AG08395 (cell line): ENCODE data around the gene ATXN1.
"Not testable (repeated sequence)": the region's sequence is repeated elsewhere in the genome, so short reads cannot be mapped to it uniquely, and the experiment has no call there.

Experiments
- DNase-seq: peaks from one replicate; pipeline ENCODE4 v3.0.0; 2012; ENCODE audit warnings: mixed read lengths, low spot score

Gene ATXN1

GRCh38 chr6:16386057-16386456 is 375.2 kb downstream of the ATXN1 start:
- DNase-seq = no peak

- DNase-seq = no peak
Measured at GRCh38 chr6:16383607-16384206, 377.6 kb downstream of the ATXN1 start.

GRCh38 chr6:16381968-16382367 is 379.3 kb downstream of the ATXN1 start:
- not testable (repeated sequence) for DNase-seq

GRCh38 chr6:16380220-16380809 is 380.9 kb downstream of the ATXN1 start:
- no peak for DNase-seq

GRCh38 chr6:16378360-16378759 is 382.9 kb downstream of the ATXN1 start:
- DNase-seq = not testable (repeated sequence)

GRCh38 chr6:16377470-16377869 is 383.8 kb downstream of the ATXN1 start:
- DNase-seq = no peak

GRCh38 chr6:16375843-16376242 is 385.4 kb downstream of the ATXN1 start:
- DNase-seq = no peak

- no peak for DNase-seq
Measured at GRCh38 chr6:16375206-16375605, 386.1 kb downstream of the ATXN1 start.

- no peak for DNase-seq
Measured at GRCh38 chr6:16374461-16375200, 386.6 kb downstream of the ATXN1 start.

- no peak for DNase-seq
Measured at GRCh38 chr6:16374016-16374415, 387.2 kb downstream of the ATXN1 start.

- DNase-seq = no peak
Measured at GRCh38 chr6:16372029-16372776, 389.1 kb downstream of the ATXN1 start.

- DNase-seq = no peak
Measured at GRCh38 chr6:16371401-16371800, 389.9 kb downstream of the ATXN1 start.

- DNase-seq = no peak
Measured at GRCh38 chr6:16370943-16371342, 390.3 kb downstream of the ATXN1 start.

GRCh38 chr6:16369989-16370388 is 391.3 kb downstream of the ATXN1 start:
- DNase-seq = no peak

GRCh38 chr6:16369140-16369745 is 392.0 kb downstream of the ATXN1 start:
- no peak for DNase-seq

GRCh38 chr6:16367571-16367970 is 393.7 kb downstream of the ATXN1 start:
- no peak for DNase-seq

GRCh38 chr6:16363749-16364148 is 397.5 kb downstream of the ATXN1 start:
- DNase-seq = no peak

GRCh38 chr6:16362819-16363589 is 398.3 kb downstream of the ATXN1 start:
- no peak for DNase-seq

GRCh38 chr6:16362296-16362695 is 399.0 kb downstream of the ATXN1 start:
- no peak for DNase-seq

- DNase-seq = no peak
Measured at GRCh38 chr6:16361861-16362260, 399.4 kb downstream of the ATXN1 start.

GRCh38 chr6:16361121-16361520 is 400.1 kb downstream of the ATXN1 start:
- no peak for DNase-seq

GRCh38 chr6:16360365-16360764 is 400.9 kb downstream of the ATXN1 start:
- no peak for DNase-seq
